DMS53 treated with DMSO at 0.1 percent for 48 hours (cell line): ENCODE results near the gene ARAF.
"Not testable (repeated sequence)": the region's sequence is repeated elsewhere in the genome, so short reads cannot be mapped to it uniquely, and the experiment has no call there.

Experiments used
- DNase-seq: peaks from one replicate; lab custom pipeline; 2025; ENCODE audit not compliant: unreplicated experiment; lab: John Stamatoyannopoulos, UW

Gene ARAF

DNA sequence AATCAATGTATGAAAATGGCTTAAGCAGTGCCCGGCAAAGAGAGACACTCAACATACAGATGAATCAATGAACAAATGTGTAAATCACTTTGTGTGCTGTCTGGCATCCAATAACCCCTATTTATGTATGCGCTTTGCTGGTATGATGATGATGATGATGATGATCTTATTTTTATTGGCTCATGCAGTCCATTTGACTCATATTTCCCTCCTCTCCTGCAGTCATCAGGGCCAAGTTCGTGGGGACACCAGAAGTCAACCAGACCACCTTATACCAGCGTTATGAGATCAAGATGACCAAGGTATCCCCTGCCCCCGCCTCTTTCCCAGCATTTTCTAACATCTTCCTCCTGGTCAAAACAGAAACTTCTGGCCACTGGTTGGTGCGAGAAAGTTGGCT, 23.7 kb downstream of the ARAF start:
- DNase-seq, result no peak

GRCh38 chrX:47585273-47585672, 24.3 kb downstream of the ARAF start:
- DNase-seq, result no peak

DNA sequence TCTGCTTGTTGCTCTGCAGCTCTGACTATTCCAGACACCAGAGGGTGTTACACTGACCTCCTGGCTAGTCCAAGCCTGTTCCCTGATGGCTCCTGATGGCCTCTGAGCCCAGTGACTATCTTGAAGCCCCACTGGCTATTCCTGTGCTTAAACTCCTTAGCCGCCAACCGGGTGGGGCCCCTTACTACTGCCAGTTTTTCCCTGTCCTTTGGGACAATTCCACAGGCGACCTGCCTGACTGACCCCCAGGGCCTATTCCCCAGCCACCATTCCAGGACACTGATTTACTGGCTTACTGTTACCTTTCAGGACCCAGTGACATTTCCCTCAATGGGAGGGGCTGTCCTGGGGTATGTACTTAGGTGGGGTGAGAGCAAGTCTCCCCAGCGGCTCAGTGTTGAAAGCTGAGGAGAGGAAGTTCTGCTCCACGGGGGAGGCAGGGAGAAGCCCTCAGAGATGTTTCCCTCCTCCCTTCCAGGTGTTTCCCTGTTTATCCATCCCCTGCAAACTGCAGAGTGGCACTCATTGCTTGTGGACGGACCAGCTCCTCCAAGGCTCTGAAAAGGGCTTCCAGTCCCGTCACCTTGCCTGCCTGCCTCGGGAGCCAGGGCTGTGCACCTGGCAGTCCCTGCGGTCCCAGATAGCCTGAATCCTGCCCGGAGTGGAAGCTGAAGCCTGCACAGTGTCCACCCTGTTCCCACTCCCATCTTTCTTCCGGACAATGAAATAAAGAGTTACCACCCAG, 25.2 kb downstream of the ARAF start:
- no peak for DNase-seq

DNA sequence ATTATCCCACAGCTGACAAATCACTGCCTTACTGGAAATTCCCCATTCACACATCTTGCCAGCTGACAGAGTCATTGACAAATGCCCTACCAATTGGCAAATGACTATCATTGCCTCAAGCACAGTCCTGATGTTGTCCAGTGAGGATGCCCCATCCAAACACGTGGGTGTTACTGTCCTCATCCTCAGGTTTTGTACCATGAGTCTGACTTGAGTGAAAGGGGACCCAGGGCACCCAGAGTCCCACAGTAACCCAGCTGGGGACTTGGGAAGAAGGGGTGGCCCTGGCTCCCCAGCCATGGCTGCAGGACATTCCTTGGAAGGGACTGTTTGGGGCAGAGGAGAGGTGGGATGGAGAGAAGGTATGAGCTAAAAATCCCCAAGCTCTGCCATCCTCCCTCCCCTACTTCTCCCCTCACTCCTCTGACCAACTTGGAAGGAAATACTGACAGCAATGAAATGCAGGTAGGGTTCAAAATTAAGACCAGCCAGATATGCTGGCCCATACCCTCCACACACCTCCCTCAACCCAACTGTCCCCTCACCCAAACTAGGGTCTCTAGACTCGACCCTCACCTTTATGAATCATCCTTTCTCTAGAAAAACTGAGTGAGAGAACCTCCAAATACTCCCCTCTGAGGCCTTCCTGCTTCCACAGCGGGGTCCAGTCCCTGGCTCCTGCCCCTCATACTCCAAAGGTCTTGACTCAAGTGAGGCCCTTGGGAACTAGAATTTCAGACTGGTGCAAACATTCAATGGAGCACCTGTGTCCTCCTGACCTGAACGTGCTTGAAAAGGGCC, 26.3 kb downstream of the ARAF start:
- no peak for DNase-seq

DNA sequence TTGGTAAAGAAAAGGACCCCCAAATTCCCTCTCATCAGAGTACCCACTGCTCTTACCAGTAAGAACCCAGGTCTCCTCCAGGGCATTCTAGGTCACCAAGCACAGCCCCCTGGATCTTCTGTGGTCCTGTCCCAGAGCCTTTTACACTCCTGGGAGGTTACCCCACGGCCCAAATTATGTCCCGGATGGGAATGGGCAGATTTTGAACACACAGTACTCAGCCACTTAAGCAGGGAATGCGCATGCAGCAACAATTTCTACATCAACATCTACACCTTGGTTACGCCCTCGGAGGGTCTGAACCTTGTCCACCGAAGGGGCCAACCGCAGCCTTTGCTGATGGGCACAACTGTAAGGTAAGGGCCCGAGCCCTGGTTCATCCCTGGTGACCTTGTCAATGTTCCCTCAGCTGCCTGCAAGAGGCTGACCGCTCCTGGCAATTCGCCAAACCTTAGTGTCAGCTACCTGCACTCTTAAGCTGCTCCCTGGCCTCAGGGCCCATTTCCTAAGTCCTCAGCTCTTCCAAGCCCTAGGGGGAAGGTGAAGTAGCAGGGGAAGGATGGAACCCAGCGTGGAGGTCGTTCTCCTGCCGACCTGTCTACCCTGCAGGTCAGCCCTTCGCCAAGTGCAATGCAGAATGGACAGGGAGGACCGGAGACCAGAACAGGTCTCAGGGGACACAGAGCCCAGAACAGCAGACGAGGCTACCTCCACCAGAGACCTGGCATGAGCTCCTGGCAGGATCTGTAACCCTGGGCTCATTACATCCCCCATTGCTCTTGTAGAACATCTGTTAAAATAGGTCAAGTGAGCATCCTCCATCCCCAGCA, 27.1 kb downstream of the ARAF start:
- DNase-seq, result no peak

DNA sequence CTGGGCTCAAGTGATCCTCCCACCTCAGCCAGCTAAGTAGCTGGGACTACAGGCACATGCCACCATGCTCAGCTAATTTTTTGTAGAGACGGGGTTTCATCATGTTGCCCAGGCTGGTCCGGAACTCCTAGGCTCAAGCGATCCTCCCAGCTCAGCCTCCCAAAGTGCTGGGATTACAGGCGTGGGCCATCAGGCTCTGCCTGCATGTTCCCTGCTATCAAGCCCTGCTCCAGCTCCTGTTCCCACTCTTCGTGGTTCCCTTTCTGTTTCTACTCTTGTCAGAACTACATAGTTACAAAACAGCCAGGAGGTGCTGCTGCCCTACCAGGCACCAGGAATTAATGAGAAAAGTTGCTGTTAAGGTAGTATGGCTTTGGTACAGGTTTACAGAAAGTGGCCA, 30.0 kb downstream of the ARAF start:
- no peak for DNase-seq

DNA sequence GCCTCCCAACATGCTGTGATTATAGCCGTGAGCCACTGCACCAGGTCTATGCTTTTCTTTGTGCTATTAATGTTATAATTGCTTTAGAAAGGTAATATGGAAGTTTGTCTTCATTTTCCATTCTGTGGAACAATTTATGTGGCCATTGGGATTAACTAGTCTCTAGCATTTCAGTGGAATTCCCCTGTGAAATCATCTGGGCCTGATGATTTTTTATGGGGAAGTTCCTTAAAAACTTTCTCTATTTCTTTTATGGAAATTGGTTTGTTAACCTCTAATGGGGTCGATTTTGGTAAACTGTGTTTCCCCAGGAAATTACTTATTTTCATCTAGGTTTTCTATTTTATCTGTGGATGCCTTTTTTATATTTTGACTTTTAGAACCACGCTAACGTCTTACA, 32.5 kb downstream of the ARAF start:
- DNase-seq, result no peak

- no peak for DNase-seq
Measured at GRCh38 chrX:47595716-47596251, 34.8 kb downstream of the ARAF start.

DNA sequence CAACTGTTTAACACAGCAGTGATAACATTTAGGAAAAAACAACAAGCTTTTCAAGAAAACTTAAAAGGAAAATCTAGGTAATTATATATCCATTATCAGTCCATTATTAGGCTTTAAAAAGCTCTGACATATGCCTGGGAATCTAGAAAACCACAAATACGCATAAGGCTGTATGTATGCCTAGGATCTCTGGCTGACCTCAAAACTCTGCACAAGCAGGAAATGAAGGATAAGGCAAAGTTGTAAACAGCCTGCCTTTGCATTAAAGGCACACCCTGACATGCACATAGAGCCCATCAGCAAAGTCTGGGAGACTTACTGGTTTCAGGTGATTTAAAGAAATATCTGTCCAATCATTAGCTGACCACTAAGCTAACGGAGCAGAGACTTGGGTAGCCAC, 35.3 kb downstream of the ARAF start:
- DNase-seq, result no peak

DNA sequence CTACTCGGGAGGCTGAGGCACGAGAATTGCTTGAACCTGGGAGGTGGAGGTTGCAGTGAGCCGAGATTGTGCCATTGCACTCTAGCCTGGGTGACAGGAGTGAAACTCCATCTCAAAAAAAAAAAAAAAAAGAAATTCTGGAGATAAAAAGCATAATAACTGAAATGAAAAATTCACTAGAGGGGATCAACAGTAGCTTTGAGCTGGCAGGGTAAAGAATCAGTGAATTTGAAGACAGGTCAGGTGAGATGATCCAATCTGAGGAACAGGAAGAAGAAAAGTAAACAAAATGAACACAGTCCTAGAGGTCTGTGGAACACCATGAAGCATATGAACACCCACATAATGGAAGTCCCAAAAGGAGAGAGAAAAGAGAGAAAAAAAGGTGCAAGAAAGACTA, 36.2 kb downstream of the ARAF start:
- no peak for DNase-seq

DNA sequence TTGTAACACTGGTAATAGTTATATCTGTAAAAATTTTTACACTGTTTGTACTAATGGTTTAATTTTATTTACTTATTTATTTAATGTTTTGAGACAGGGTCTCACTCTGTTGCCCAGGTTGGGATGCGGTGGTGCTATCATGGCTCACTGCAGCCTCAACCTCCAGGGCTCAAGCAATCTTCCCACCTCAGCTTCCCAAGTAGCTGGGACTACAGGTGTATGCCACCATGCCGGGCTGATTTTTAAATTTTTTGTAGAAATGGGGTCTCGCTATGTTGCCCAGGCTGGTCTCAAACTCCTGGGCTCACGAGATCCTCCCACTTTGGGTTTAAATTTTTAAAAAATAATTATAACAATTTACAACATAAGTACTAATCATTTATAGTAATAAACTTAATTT, 42.1 kb downstream of the ARAF start:
- not testable (repeated sequence) for DNase-seq

DNA sequence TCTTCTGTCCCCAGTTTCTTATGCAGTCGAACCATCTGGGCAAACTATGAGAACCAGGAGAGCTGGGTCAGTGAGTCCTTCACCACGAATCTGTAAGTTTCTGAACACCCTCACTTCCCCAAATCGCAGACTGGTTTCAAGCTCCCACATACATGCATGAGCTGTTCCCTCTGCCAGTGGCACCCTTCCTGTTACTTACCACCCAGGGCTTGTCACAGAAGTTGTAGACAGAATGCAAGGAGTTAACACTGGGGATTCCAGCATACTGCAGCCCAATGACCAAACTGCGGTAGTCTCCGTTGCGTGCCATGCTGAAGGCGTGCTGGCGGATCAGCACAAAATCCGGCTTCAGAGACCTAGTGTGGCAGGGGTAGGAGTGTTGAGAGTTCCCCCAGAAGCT, 44.0 kb downstream of the ARAF start:
- DNase-seq, result no peak

DNA sequence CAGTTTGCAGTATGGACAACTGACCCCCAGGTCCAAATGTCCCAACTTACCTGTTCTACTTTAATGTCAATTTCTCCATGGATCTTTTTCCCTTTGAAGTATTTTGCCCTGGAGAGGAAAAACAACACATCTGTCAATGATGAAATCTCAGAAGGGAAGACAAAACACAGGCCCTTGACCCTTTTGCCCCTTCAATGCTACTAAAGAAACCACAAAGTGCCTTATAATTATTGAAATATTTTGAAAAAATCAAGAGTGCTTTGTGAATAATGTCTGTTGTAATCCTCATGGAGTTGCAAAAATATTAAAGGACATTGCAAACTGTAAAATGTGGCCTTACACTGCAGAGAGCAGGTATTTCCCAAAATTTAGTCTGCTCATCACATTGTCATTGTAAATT, 46.1 kb downstream of the ARAF start:
- no peak for DNase-seq

- DNase-seq, result no peak
Measured at GRCh38 chrX:47608130-47608810, 47.3 kb downstream of the ARAF start.

DNA sequence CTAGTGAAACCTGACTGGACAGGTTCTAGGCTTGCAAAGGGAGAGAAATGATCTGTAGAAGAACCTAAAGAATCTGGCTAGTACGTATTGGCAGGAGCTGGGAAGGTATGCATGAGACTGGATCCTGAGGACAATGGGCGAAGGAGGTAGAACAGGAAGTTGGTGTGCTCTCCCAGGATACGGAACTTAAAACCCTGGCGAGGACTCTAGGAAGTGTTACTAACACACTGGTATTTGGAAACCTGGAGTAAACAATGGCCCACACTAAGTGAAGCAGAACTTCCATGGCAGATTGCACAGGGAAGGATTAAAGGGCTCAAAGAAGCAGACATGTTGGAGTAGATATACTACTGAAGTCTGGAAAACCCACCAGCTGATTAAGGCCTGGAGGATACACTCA, 49.5 kb downstream of the ARAF start:
- DNase-seq, result no peak

GRCh38 chrX:47611489-47611888, 50.5 kb downstream of the ARAF start:
- DNase-seq, result no peak

- DNase-seq, result no peak
Measured at GRCh38 chrX:47611926-47612325, 50.9 kb downstream of the ARAF start.

- no peak for DNase-seq
Measured at GRCh38 chrX:47612418-47612817, 51.4 kb downstream of the ARAF start.

DNA sequence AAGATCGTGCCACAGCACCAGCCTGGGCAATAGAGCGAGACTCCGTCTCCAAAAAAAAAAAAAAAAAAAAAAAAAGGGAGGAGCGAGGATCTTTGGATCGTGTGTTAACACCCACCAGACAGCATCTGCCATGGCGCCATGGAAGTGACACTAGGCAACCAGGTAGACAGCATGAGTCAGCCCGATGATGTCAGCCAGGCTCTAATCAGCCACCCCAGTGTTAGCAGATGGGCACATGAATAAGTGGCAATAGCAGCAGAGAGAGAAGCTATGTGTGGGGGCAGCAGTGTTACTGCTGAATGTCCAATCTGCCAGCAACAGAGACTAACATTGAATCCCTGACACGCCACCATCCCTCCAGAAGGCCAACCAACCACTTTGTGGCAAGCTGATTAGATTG, 52.1 kb downstream of the ARAF start:
- no peak for DNase-seq

- no peak for DNase-seq
Measured at GRCh38 chrX:47614618-47615017, 53.6 kb downstream of the ARAF start.

GRCh38 chrX:47618923-47619485, 58.0 kb downstream of the ARAF start:
- DNase-seq, result no peak
